Cerebellar nuclear complex (tissue), 1 donor: ENCODE results near the gene PDCL2.

ENCODE experiments used
- DNase-seq, 2 experiments: peaks; one replicate each; lab custom pipeline; 2025; lab: John Stamatoyannopoulos, UW

PDCL2 gene

DNA sequence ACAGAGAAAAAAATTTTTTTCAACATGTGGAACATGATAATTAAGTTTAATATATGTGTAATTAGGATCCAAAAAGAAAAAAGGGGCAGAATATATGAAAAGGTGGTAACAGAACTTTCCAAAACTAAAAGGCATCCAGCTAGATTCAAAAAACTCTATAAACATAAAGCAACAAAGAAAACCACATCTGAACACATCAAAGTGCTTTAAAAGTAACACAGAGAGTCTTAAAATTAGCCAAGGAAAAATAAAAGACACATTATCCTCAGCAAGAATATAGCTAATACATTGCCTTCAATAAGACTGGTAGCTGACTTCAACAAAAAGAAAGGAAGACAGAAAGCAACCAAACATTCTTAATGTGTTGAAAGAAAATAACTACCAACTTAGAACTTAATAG, 53.5 kb downstream of the PDCL2 start:
- no peak for DNase-seq

DNA sequence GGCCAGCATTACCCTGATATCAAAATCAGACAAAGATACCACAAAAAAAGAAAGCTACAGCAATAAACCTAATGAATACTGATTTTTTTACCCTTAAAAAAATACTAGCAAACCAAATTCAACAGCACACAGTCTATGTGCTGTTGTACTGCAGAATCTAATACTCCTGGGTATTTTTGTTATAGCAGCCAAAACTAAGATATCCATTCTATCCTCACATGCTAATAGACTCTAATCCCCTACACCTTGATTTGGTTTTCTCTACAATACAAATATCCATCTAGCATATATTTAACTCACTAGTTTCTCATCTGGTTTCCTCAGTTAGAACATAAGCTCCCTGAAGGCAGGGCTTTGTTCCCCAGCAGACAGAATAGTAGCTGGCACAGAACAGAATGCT, 57.7 kb downstream of the PDCL2 start:
- no peak for DNase-seq

DNA sequence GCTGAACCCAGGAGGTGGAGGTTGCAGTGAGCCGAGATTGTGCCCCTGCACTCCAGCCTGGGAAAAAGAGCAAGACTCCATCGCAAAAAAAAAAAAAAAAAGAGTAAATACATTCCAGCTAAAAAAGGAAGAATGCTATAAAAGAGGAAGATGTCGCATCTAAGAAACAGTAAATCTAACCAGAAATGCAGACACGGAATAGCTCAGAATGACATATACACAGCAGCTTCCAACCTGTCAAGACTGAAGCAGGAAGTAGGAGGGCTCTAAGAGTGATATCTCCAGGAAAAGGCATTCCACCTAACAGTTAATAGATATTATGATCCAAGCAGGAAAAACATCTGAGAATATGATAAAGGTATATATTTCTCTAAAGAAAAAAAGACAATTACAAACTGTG, 61.4 kb downstream of the PDCL2 start:
- no peak for DNase-seq

DNA sequence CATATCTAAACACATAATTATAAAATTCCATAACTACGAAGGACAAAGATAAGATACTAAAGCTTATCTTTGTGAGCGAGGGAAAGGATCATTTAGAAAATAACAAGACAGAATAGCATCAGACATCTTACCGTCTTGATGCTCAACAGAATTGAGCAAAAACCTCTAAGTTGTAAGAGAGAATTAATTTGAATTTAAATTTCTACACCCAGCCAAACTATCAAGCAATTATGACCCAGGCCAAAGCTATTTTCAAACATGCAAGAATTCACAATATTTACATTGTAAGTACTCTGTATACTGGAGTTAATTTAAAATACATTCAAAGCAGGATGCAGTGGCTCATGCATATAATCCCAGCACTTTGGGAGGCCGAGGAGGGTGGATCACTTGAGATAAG, 61.9 kb downstream of the PDCL2 start:
- no peak for DNase-seq

DNA sequence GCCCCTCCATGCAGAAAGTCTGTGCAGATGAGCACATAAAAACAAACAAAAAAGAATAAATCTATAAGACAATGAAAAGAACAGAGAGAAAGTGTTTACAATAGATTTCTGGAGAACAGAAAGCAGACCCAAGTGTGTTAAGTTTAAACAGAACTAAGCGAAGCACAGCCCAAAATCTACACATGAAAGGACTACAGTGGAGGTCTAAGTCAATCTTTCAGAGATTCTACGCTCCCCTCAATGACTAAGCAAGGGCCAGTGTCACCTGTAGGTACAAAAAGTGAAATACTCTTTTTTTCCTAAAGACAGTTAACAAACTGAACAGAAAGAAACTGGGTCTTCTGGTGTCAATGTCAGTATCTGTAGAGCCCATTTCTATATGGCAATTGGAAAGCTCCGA, 63.6 kb downstream of the PDCL2 start:
- DNase-seq: no peak

DNA sequence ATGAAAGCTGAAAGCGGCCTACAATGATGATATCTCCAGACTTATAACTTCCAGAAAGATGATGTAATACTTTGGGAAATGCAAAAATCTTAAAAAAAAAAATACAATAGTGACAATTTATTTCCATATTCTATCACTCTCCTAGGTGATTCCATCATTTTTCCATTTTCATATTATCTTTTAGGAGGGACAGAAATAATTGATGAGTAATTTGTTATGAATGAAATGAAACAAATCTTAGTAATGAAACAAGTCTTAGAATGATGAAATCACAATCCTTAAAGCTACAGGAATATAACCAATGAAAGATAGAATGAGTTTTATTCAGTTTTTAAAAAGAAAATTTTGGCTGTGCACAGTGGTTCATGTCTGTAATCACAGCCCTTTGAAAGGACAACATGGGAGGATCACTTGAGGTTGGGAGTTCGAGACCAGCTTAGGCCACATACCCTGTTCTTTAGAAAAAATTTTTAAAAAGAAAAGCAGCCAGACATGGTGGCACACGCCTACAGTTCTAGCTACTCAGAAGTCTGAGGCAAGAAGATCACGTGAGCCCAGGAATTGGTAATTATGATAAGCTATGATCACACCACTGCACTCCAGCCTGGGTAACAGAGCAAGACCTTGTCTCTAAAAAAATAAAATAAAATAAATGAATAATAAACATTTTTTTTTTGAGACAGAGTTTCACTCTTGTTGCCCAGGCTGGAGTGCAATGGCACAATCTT, 67.0 kb downstream of the PDCL2 start:
- DNase-seq: no peak

DNA sequence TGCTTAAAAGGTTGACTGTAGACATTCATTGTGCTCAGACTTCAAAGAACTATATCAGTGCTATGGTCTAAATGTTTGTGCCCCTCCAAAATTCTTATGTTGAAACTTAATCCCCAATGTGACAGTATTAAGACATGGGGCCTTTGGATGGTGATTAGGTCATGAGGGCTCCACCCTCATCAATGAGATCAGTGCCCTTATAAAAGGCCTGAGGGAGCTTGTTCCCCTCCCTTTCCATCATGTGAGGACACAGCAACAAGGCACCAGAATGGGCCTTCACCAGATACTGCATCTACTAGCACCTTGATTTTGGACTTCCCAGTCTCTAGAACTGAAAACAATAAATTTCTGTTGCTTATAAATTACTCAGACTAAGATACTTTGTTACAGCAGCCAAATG, 73.6 kb downstream of the PDCL2 start:
- no peak for DNase-seq

DNA sequence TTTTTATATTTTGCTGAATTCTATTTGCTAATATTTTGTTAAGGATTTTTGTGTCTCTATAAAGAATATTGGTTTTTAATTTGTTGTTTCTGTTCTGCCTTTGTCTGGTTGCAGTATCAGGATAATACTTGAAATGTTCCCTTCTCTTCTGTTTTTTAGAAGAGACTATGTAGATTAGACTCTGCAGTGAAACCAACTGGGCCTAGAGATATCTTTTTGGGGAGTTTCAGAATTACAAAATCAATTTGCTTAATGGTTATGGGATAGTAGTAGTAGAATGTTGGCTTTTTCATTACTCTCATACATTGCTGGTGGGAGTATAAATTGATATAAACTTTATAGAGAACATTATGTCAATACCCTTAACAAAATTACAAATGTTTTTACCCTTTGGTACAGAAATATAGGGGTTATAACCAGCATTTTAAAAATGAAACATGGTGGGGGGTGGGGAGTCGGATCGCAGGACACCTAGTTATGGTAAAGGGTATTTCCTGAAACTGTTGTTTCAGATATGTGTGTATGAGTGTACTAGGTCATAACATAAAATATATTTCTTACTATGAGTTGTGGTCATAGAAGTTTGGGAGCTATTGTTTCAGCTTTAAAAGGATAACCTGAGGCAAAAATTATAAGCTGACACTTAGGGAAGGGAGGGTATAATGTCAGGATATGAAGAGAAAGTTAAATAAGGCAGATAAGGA, 74.4 kb downstream of the PDCL2 start:
- DNase-seq: no peak

DNA sequence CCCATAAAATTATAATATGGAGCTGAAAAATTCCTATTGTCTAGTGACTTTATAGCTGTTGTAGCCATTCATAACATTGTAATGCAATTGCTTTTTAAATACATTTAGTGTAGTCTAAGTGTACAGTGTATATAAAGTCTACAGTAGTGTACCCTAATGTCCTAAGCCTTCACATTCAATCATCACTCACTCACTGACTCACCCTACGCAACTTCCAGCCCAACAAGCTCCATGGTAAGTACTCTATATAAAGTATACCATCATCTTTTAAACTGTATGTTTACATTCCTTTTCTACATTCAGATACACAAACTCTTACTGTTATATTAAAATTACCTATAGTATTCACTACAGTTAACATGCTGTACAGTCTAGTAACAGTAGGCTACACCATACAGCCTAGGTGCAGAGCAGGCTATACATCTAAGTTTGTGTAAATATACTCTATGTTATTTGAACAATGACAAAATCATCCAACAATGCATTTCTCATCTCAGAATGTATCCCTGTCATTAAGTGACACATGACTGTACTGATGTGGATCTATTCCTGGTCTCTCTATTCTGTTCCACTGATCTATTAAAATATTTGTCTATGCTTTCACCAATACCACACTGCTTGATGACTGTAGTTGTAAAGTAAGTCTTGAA, 79.0 kb downstream of the PDCL2 start:
- DNase-seq: no peak

DNA sequence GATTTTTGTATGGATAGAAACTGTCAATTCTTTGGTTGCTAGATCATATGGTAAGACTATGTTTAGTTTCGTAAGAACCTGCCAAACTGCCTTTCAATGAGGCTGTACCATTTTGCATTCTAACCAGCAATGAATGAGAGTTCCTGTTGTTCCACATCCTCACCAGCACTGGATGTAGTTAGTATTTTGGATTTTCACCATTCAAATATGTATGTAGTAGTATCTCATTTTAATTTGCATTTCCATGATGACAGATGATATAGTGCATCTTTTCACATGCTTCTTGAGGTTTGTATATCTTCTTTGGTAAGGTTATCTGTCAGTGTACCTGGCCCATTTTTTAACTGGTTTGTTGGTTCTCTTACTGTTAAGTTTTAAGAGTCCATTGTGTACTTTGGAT, 80.0 kb downstream of the PDCL2 start:
- no peak for DNase-seq

DNA sequence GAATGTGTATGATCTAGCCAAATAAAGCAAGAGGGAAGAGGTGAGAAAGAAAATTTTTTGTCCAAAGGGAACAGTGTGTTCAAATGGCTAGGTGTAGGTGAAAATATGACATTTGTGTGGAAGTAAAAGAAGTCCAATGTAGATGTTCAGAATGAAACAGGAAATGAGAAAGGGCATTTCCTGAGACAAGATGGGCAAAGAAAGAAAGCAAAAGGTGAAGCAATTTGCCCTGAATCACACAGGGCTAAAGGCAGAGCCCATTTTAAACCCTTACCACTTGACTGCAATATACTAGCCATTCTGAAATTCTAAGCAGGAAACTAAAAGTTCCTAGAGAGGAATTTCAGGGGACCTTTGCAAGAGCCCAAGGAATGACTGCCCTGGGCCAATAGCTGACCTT, 81.4 kb downstream of the PDCL2 start:
- DNase-seq: no peak

DNA sequence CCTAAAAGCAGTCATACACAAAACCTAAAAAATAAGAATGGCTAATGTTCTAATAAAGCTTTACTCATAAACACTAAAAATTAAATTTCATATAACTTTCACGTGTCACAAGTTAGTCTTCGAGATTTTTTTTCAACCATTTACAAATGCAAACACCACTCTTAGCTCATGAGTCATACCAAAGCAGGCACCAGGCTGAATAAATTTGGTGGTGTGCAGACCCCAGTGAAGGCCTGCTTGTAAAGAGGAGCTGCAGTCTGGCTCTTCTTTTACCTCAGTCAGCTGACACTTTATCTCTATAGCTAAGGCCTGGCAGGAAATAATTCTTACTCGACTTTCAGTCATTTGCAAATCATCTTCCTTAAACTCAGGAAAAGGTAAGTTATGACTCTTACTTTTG, 82.8 kb downstream of the PDCL2 start:
- DNase-seq: no peak

DNA sequence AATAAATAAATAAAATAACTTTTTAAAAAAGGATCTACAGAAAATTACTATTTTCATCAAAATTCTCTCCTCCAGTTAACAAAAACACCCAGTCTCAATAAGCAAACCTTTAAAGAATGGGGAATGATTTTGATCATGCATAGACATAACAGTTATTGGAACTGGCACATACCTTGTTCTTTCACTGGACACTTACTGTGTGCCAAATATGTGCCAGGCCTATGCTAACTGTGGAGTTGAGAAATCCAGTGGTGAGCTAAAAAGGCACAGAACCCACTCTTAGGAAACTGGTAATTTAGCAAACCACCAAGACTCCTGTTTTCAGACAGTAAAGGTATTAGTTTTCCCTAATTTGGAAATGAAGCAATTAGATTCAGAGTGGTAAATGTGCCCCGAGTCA, 84.4 kb downstream of the PDCL2 start:
- no peak for DNase-seq
